AG10803 (cell line): ENCODE measurements around the gene SLC34A3.

Experiments used
- DNase-seq: peaks from one replicate; pipeline ENCODE4 v3.0.0; 2010; ENCODE audit warnings: low read depth
- H3K4me3 ChIP-seq: 2 replicates; pipeline ENCODE4 v1.5.1; 2011; ENCODE audit warnings: mild to moderate bottlenecking, low read length, control low read depth
- TF ChIP-seq, protein P1 (sequence below): conservative IDR thresholded peaks from 2 replicates; pipeline ENCODE4 v1.5.1; 2011; ENCODE audit warnings: mild to moderate bottlenecking, low read length, control low read depth, inconsistent platforms

The SLC34A3 gene

DNA sequence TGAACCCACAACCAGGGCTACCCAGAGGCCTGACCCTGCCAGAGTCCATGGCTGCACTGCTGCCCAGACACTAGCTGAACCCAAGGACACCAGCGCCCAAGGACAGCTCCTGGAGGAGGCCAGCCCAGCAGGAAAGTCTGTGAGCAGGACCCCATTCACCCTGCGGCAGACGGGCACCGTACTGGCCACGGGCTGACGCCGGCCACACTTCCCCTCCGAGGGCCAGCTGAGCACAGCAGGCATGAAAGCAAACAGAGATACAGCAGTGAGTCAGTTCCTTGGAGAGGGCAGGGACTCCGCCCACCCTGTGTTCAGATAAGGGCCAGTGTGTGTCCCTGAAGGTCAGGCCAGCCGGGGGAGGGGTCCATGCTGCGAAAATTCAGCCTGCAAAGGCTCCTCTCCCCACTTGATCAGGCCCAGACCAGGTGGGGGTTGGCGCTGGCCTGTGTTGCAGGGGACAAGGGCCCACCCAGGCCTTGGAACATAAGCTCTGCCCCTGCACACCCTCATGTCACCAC is 11.9 kb upstream of the SLC34A3 start:
- H3K4me3 ChIP-seq = no peak overlapping the region
- DNase-seq = no peak
- TF ChIP-seq, protein P1, sequence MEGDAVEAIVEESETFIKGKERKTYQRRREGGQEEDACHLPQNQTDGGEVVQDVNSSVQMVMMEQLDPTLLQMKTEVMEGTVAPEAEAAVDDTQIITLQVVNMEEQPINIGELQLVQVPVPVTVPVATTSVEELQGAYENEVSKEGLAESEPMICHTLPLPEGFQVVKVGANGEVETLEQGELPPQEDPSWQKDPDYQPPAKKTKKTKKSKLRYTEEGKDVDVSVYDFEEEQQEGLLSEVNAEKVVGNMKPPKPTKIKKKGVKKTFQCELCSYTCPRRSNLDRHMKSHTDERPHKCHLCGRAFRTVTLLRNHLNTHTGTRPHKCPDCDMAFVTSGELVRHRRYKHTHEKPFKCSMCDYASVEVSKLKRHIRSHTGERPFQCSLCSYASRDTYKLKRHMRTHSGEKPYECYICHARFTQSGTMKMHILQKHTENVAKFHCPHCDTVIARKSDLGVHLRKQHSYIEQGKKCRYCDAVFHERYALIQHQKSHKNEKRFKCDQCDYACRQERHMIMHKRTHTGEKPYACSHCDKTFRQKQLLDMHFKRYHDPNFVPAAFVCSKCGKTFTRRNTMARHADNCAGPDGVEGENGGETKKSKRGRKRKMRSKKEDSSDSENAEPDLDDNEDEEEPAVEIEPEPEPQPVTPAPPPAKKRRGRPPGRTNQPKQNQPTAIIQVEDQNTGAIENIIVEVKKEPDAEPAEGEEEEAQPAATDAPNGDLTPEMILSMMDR = no peak

DNA sequence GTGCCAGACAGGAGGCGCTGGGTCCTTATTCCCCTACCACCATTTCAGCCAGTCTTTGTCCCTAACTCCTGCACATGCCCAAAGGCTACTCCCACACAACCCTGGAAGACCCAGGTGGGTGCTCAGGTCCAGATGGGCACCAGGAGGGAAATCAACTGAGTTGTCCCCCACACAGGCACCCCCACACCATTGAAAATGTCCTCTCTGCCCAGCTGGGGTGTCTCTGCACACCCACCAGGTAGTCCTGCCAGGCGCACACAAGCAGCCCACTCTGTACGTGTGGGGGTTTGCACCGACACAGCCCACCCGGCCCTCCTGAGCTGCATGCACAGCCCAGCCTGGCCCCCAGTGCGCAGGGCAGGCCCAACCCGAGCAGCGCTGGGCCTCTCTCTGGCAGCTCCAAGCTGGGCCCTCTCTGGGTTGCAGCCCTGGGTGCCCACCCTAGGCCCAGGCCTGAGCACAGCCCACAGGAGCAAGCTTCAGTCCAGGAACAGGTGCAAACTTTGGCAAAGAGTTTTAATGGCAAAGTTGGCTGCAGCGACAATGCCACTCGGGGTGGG is 10.9 kb upstream of the SLC34A3 start:
- TF ChIP-seq, protein P1 = no peak
- H3K4me3 ChIP-seq = no peak overlapping the region
- no peak for DNase-seq

DNA sequence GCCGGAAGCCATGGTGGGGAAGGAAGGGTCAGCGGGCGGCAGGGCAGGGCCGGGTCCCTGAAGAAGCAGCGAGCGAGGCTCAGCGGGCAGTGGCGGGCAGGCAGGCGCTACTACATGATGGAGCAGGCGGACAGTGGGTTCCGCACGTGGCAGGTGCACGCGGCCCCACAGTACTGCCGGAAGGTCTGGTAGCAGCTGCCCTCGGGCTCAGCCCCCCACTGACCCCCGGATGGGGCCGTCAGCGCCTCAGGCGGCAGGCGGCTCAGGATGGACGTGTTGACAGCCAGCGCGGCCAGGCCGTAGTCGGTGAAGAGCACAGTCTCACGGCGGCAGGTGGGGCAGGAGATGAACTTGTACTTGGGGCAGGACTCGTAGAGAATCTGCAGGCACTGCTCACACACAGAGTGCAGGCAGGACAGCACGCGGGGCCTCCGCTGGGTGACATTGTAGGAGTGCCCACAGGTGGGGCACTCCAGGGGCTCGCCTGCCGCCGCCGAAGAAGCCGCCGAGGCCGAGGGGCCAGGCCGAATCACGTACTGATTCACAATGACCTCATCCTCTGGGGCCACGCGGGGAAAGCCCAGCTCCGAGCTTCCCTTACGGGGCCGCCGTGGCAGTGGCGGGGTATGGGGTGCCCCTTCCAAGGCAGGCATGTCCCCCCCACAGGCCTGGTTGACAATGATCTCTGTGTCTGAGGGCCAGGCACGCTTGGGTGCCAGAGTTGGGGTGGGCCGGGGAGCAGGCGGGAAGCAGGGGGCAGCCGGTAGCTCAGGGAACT is 10.2 kb upstream of the SLC34A3 start:
- TF ChIP-seq, protein P1 = no peak
- no peak overlapping the region for H3K4me3 ChIP-seq
- DNase-seq = no peak

DNA sequence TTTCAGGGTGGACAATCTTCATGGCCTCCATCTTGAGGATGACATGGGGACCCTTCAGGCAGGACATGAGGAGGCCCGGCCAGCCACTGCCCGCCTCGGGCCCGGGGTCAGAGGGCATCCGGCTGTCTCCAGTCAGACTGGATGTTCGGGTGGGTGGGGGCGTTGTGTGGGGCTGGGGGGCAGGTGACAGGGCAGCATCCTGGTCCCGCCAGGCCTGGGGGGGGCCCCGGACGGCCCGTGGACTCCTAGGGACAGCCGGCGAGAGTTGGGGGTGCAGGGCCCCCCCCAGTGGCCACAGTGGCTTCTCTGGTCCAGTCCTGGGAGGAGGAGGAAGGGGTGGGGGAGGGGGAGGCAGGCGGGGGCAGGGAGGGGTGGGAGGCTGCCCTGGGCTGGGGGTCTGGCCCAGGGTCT is 9.6 kb upstream of the SLC34A3 start:
- TF ChIP-seq, protein P1 = no peak
- H3K4me3 ChIP-seq = no peak overlapping the region
- no peak for DNase-seq

DNA sequence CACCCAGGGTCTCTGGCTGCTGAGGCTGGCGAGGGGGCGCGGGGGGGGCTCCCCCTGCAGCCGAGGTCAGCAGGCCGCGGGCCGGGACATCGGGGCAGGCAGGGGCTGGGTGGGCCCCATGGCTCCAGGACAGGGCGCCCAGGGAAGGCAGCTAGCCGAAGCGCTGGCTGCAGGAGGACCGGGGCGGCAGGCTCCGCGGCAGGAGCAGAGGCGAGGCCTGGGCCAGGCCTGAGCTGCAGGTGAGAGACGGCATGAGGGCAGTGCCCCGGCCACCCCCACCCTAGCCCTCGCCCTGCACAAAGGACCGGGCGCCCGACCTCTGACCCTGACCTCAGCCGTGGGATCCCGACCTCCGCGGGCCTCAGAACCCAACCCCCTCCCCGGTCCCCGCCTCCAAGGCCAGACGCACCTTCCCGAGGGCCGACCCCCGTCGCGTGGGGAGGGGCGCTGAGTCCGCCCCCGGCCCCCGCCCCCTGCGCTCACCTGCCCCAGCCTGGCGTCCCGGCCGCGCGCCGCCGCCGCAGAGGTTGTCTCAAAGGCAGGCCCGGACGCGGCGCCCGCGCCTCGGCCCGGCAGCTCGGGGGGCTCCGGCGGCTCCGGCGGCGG is 9.1 kb upstream of the SLC34A3 start:
- TF ChIP-seq, protein P1 = no peak
- no peak for DNase-seq
- peak overlapping the region; percentile 27 for H3K4me3 ChIP-seq

DNA sequence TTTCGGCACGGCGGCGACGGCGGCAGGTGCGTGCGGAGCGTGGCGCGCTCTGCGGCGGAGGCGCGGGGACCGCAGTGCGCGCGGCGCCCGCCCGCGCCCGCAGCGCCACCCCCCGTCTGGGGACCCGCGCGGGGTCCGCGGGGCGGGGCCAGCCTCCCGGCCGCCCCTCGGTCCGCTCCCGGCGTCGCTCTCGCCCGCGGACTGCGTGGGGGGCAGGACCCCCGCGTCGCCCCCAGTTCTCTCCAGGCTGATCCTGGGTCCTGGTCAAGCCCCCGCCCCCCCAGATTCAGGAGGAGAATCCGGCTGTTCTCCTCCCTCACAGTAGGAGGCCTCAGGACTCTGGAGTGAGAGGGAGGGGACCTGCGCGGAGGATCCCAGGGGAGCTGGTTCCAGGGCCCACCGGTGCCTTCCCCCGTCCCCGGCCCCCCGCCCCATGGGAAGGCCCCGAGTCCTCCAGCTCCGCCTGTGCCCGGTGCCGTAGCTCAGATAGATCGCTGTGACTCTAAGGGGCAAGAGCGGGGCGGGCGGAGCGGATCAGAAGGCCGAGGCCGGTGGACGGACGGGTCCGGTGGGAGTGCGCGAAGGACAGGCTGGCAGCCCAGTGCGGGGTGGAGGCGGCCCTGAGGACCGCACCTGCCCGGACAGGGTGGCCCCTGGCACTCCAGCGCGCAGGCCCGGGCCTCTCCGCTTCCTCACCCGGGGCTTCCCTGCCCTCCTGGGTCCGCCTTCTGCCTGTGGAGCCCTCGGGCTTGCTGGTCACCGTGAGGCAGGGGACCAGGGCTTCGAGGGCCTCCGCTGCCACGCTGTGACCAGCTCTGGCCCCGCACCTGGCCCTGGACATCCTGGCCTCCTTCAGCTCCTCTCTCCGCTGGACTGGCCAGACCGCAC is 8.3 kb upstream of the SLC34A3 start, which contains the start of gene RNF208:
Gene RNF208, minus strand, starts transcription at position 51 of the 888 bp plus-strand sequence. CDS start 1,028 bp downstream, outside the sequence.
- TF ChIP-seq, protein P1 = no peak
- DNase-seq = no peak
- peak within 1 kb of the TSS; percentile 84 for H3K4me3 ChIP-seq
